CD1c-positive myeloid dendritic cell (primary cell): ENCODE results near the gene SPDYE17.
A peak's percentile ranks its signal among the peaks of the same experiment; 100 is the strongest.
"Not testable (repeated sequence)": the region's sequence is repeated elsewhere in the genome, so short reads cannot be mapped to it uniquely, and the experiment has no call there.

Experiments
- DNase-seq: peaks from one replicate; pipeline ENCODE4 v3.0.0-alpha.2; 2016; ENCODE audit errors: extremely low spot score

SPDYE17 gene

GRCh38 chr7:76998764-76999450 is 33.3 kb downstream of the SPDYE17 start:
- not testable (repeated sequence) for DNase-seq

- no peak for DNase-seq
These were observed 33.9 kb downstream of the SPDYE17 start for GRCh38 chr7:76998285-76998589.

GRCh38 chr7:76997381-76998284 is 34.5 kb downstream of the SPDYE17 start:
- no peak for DNase-seq

- not testable (repeated sequence) for DNase-seq
These were observed 35.2 kb downstream of the SPDYE17 start for GRCh38 chr7:76996932-76997331.

GRCh38 chr7:76994286-76994685 is 37.9 kb downstream of the SPDYE17 start:
- not testable (repeated sequence) for DNase-seq

GRCh38 chr7:76993831-76994230 is 38.3 kb downstream of the SPDYE17 start:
- DNase-seq, result not testable (repeated sequence)

GRCh38 chr7:76992871-76993270 is 39.3 kb downstream of the SPDYE17 start:
- DNase-seq, result not testable (repeated sequence)

- not testable (repeated sequence) for DNase-seq
These were observed 40.0 kb downstream of the SPDYE17 start for GRCh38 chr7:76992204-76992603.

- not testable (repeated sequence) for DNase-seq
These were observed 42.0 kb downstream of the SPDYE17 start for GRCh38 chr7:76990202-76990601.

GRCh38 chr7:76985924-76986717 is 46.0 kb downstream of the SPDYE17 start:
- peak; percentile 1 for DNase-seq

- not testable (repeated sequence) for DNase-seq
These were observed 47.4 kb downstream of the SPDYE17 start for GRCh38 chr7:76984784-76985136.

- not testable (repeated sequence) for DNase-seq
These were observed 48.0 kb downstream of the SPDYE17 start for GRCh38 chr7:76983937-76984783.

GRCh38 chr7:76983333-76983732 is 48.8 kb downstream of the SPDYE17 start:
- DNase-seq, result not testable (repeated sequence)

GRCh38 chr7:76982501-76982900 is 49.7 kb downstream of the SPDYE17 start:
- DNase-seq, result not testable (repeated sequence)

GRCh38 chr7:76981187-76981970 is 50.8 kb downstream of the SPDYE17 start:
- not testable (repeated sequence) for DNase-seq

- not testable (repeated sequence) for DNase-seq
These were observed 51.6 kb downstream of the SPDYE17 start for GRCh38 chr7:76980576-76980975.

GRCh38 chr7:76977761-76978367 is 54.3 kb downstream of the SPDYE17 start:
- not testable (repeated sequence) for DNase-seq

- not testable (repeated sequence) for DNase-seq
These were observed 57.2 kb downstream of the SPDYE17 start for GRCh38 chr7:76974793-76975579.

- not testable (repeated sequence) for DNase-seq
These were observed 57.8 kb downstream of the SPDYE17 start for GRCh38 chr7:76974336-76974735.
